Gastrocnemius medialis (tissue), 4 donors: ENCODE measurements around the gene UPF3A.

Experiments
- CTCF ChIP-seq, 5 experiments: fragments of 450-650 bp in 3 of 5; fragments of 200-600 bp in 2 of 5; sonication (generic) in 2 of 5; IDR thresholded peaks in 4 of 5; conservative IDR thresholded peaks in 1 of 5; 1 replicate in 4 of 5; 2 replicates in 1 of 5; pipeline ENCODE4 v1.5.1; 2016 to 2019; ENCODE audit warnings: antibody characterized with exemption in 5 of 5, mild to moderate bottlenecking in 3 of 5, moderate library complexity in 3 of 5
- POLR2A ChIP-seq, 2 donors: fragments of 450-650 bp; IDR thresholded peaks; one replicate each; pipeline ENCODE4 v1.6.1; 2017; ENCODE audit warnings: antibody characterized with exemption in 2 of 2, mild to moderate bottlenecking in 2 of 2, moderate library complexity in 2 of 2

DNA sequence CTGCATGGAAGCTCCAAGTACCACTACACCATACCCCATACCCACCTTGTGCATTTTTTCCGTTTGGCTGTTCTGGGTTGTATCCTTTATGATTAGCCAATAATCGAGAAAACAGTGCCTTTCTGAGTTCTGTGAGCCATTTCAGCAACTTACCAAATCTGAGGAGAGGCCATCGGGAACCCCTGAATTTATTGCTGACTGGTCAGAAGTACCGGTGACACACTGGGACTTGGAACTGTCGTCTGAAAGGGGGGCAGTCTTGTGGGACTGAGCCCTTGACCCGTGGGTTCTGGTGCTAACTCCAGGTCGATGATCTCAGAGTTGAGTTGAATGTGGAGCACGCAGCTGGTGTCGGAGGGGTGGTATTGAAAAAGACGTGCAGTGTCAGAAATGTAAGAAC is 15.0 kb downstream of the UPF3A start:
- TF ChIP-seq CTCF (IDR thresholded peaks at IDR 0.05 in 4 of 5, conservative IDR thresholded peaks at IDR 0.05 in 1 of 5) (no peak), POLR2A (IDR thresholded peaks at IDR 0.05) (no peak)
